ENCODE results near the gene GPRASP1. TPM values are rescaled to one million over a fixed set of nuclear protein-coding genes. Genes with fewer than 3 reads are reported as not detected.
A peak's percentile ranks its signal among the peaks of the same experiment; 100 is the strongest.
"Not testable (repeated sequence)": the region's sequence is repeated elsewhere in the genome, so short reads cannot be mapped to it uniquely, and the experiment has no call there.

The GPRASP1 gene
- total RNA-seq, 1 donor from 2014 or later: 2.2 TPM

GRCh38 chrX:102654696-102655095 lies 3.4 kb downstream of the GPRASP1 start:
- Mint-ChIP-seq H3K9me3 (ENCODE audit: low read depth) (peaks cover 27% of the 10 kb centered on the region), H3K27me3 (ENCODE audit: low read depth) (no peaks in the 10 kb centered on the region), H3K4me1 (ENCODE audit: low read depth) (peaks cover 4% of the 10 kb centered on the region), H3K4me3 (ENCODE audit: unreplicated experiment) (no peak overlapping the region), H3K27ac (ENCODE audit: unreplicated experiment) (no peak overlapping the region), H3K36me3 (ENCODE audit: low read depth) (peaks cover 5% of the 10 kb centered on the region)
- no peak for DNase-seq (ENCODE audit: low spot score)
- no peak for TF ChIP-seq CTCF (IDR thresholded peaks at IDR 0.05)

- peaks cover 8% of the 10 kb centered on the region for H3K4me1 Mint-ChIP-seq (ENCODE audit: low read depth)
- H3K4me3 Mint-ChIP-seq (ENCODE audit: unreplicated experiment): no peak overlapping the region
- no peaks in the 10 kb centered on the region for H3K27me3 Mint-ChIP-seq (ENCODE audit: low read depth)
- peak overlapping the region; percentile 42 for H3K27ac Mint-ChIP-seq (ENCODE audit: unreplicated experiment)
- no peak for TF ChIP-seq CTCF (IDR thresholded peaks at IDR 0.05)
- H3K36me3 Mint-ChIP-seq (ENCODE audit: low read depth): no peaks in the 10 kb centered on the region
- no peak for DNase-seq (ENCODE audit: low spot score)
- H3K9me3 Mint-ChIP-seq (ENCODE audit: low read depth): peaks cover 37% of the 10 kb centered on the region
Observed at GRCh38 chrX:102658556-102658955, 7.3 kb downstream of the GPRASP1 start.

- no peak for TF ChIP-seq CTCF (IDR thresholded peaks at IDR 0.05)
- peak overlapping the region; percentile 82 for H3K27ac Mint-ChIP-seq (ENCODE audit: unreplicated experiment)
- peaks cover 3% of the 10 kb centered on the region for H3K36me3 Mint-ChIP-seq (ENCODE audit: low read depth)
- peaks cover 8% of the 10 kb centered on the region for H3K4me1 Mint-ChIP-seq (ENCODE audit: low read depth)
- peaks cover 43% of the 10 kb centered on the region for H3K9me3 Mint-ChIP-seq (ENCODE audit: low read depth)
- peak overlapping the region; percentile 70 for H3K4me3 Mint-ChIP-seq (ENCODE audit: unreplicated experiment)
- H3K27me3 Mint-ChIP-seq (ENCODE audit: low read depth): no peaks in the 10 kb centered on the region
- no peak for DNase-seq (ENCODE audit: low spot score)
Observed at GRCh38 chrX:102659790-102660757, 8.8 kb downstream of the GPRASP1 start.

- H3K9me3 Mint-ChIP-seq (ENCODE audit: low read depth): peaks cover 59% of the 10 kb centered on the region
- H3K4me1 Mint-ChIP-seq (ENCODE audit: low read depth); H3K27ac Mint-ChIP-seq (ENCODE audit: unreplicated experiment); H3K4me3 Mint-ChIP-seq (ENCODE audit: unreplicated experiment); H3K27me3 Mint-ChIP-seq (ENCODE audit: low read depth); DNase-seq (ENCODE audit: low spot score); H3K36me3 Mint-ChIP-seq (ENCODE audit: low read depth): not testable (repeated sequence)
Observed at GRCh38 chrX:102663820-102664219, 12.5 kb downstream of the GPRASP1 start.

GRCh38 chrX:102667034-102667433 lies 15.8 kb downstream of the GPRASP1 start:
- peaks cover 53% of the 10 kb centered on the region for H3K9me3 Mint-ChIP-seq (ENCODE audit: low read depth)

GRCh38 chrX:102669526-102669925 lies 18.2 kb downstream of the GPRASP1 start:
- H3K36me3 Mint-ChIP-seq (ENCODE audit: low read depth): peaks cover 11% of the 10 kb centered on the region
- no peak overlapping the region for H3K4me3 Mint-ChIP-seq (ENCODE audit: unreplicated experiment)
- no peak overlapping the region for H3K27ac Mint-ChIP-seq (ENCODE audit: unreplicated experiment)
- no peak for DNase-seq (ENCODE audit: low spot score)
- H3K4me1 Mint-ChIP-seq (ENCODE audit: low read depth): peaks cover 20% of the 10 kb centered on the region
- H3K27me3 Mint-ChIP-seq (ENCODE audit: low read depth): no peaks in the 10 kb centered on the region
- no peak for TF ChIP-seq CTCF (IDR thresholded peaks at IDR 0.05)
- peaks cover 42% of the 10 kb centered on the region for H3K9me3 Mint-ChIP-seq (ENCODE audit: low read depth)

More at GRCh38 chrX:102667034-102667433, 15.8 kb downstream of the GPRASP1 start:
- H3K4me3 Mint-ChIP-seq (ENCODE audit: unreplicated experiment); DNase-seq (ENCODE audit: low spot score); H3K27ac Mint-ChIP-seq (ENCODE audit: unreplicated experiment); H3K27me3 Mint-ChIP-seq (ENCODE audit: low read depth); H3K4me1 Mint-ChIP-seq (ENCODE audit: low read depth): not testable (repeated sequence)
- H3K36me3 Mint-ChIP-seq (ENCODE audit: low read depth): peaks cover 13% of the 10 kb centered on the region
